HepG2 (cell line): ENCODE measurements around the gene MYO7B. TPM values are rescaled to one million over a fixed set of nuclear protein-coding genes. Genes with fewer than 3 reads are reported as not detected.

ENCODE experiments used
- ATAC-seq: fragments of 200-7000 bp; cut with Tn5 transposase; 3 replicates; pipeline ENCODE4 v1.9.1; 2020; ENCODE audit warnings: mild to moderate bottlenecking, moderate library complexity
- BruUV-seq: library from RNA; stranded (reverse); fragments of 400-500 nt; replicated peaks from 2 replicates; lab custom pipeline; 2021; lab: Mats Ljungman, UMichigan
- CTCF ChIA-PET: fragments of 300-600 bp; formaldehyde crosslinking; extraction: SDS; loops from one replicate; lab custom pipeline; 2021; ENCODE audit warnings: low total read pairs, inconsistent platforms, low intra/inter-chr PET ratio; lab: Yijun Ruan, JAX
- POLR2A ChIA-PET: fragments of 350-600 bp; sonication (Branson Sonifier 250); formaldehyde crosslinking; loops from one replicate; lab custom pipeline; 2020; ENCODE audit warnings: antibody characterized with exemption, inconsistent platforms; lab: Yijun Ruan, JAX
- DNase-seq: peaks from one replicate; pipeline ENCODE4 v3.0.0-alpha.2; 2015; ENCODE audit warnings: low spot score
- FAIRE-seq: peaks from 3 replicates; lab custom pipeline; 2011; peaks lifted over from hg19 to GRCh38; lab: Jason Lieb, UNC
- H2AFZ ChIP-seq: one replicate; pipeline ENCODE4 v1.6.1; 2011; ENCODE audit warnings: low read length, inconsistent platforms
- H3K27ac ChIP-seq: fragments of 300-600 bp; 3 replicates; pipeline ENCODE4 v1.8.0; 2011; ENCODE audit warnings: mixed run types, mild to moderate bottlenecking, mixed read lengths, low read length, inconsistent platforms; ENCODE audit not compliant: insufficient read depth; ENCODE audit errors: extremely low read length
- H3K27me3 ChIP-seq, 2 experiments: fragments of 200-600 bp in 1 of 2; 2 replicates in 1 of 2; 3 replicates in 1 of 2; pipeline versions ENCODE4 v1.6.0 to v1.8.0; 2011; ENCODE audit warnings: low read length in 2 of 2, mild to moderate bottlenecking in 2 of 2, moderate library complexity in 2 of 2, inconsistent platforms in 1 of 2; ENCODE audit not compliant: insufficient read depth in 2 of 2, control insufficient read depth in 1 of 2
- H3K36me3 ChIP-seq, 2 experiments: fragments of 200-600 bp in 1 of 2; replicated peaks in 1 of 2; 2 replicates in 1 of 2; 3 replicates in 1 of 2; pipeline versions ENCODE4 v1.5.1 to v1.8.0; 2011; ENCODE audit warnings: low read length in 2 of 2, inconsistent platforms in 1 of 2; ENCODE audit not compliant: insufficient read depth in 2 of 2, control insufficient read depth in 1 of 2
- H3K4me1 ChIP-seq: 2 replicates; pipeline ENCODE4 v1.5.1; 2012; ENCODE audit warnings: low read length, inconsistent platforms; ENCODE audit not compliant: insufficient read depth
- H3K4me2 ChIP-seq: 2 replicates; pipeline ENCODE4 v1.6.0; 2011; ENCODE audit warnings: low read depth, low read length, inconsistent platforms
- H3K4me3 ChIP-seq, 3 experiments: fragments of 200-600 bp in 1 of 3; sonication (generic), shearing (Covaris generic) in 1 of 3; replicated peaks in 1 of 3; 2 replicates each; pipeline ENCODE4 v1.5.1; 2011 to 2016; ENCODE audit warnings: low read length in 3 of 3, inconsistent platforms in 2 of 3, low read depth in 2 of 3, mild to moderate bottlenecking in 2 of 3, control low read depth in 1 of 3, mixed read lengths in 1 of 3; ENCODE audit not compliant: insufficient read depth in 1 of 3
- H3K79me2 ChIP-seq: one replicate; pipeline ENCODE4 v1.6.1; 2011; ENCODE audit warnings: low read length, inconsistent platforms; ENCODE audit not compliant: insufficient read depth
- H3K9ac ChIP-seq: 2 replicates; pipeline ENCODE4 v1.6.0; 2011; ENCODE audit warnings: mild to moderate bottlenecking, low read depth, low read length, inconsistent platforms; ENCODE audit not compliant: insufficient read depth
- H3K9me3 ChIP-seq: 2 replicates; pipeline ENCODE4 v1.5.1; 2012; ENCODE audit warnings: mild to moderate bottlenecking, low read length
- H4K20me1 ChIP-seq: 2 replicates; pipeline ENCODE4 v1.6.0; 2011; ENCODE audit warnings: inconsistent platforms, mild to moderate bottlenecking, low read length, moderate library complexity; ENCODE audit not compliant: insufficient read depth
- FOXP4 ChIP-seq: sonication (generic); formaldehyde crosslinking; IDR thresholded peaks from 2 replicates; pipeline ENCODE4 v1.4.0; 2020; ENCODE audit warnings: missing genetic modification reagents
- HNF4A ChIP-seq: sonication (generic); formaldehyde crosslinking; IDR thresholded peaks from 2 replicates; pipeline ENCODE4 v1.4.0; 2020; ENCODE audit warnings: missing genetic modification reagents
- IKZF4 ChIP-seq: sonication (generic); formaldehyde crosslinking; IDR thresholded peaks from 2 replicates; pipeline ENCODE4 v1.5.1; 2020; ENCODE audit warnings: borderline replicate concordance, mild to moderate bottlenecking, low read depth, missing genetic modification reagents; ENCODE audit errors: not compliant biosample characterization
- RAD51 ChIP-seq: fragments of 450-650 bp; IDR thresholded peaks from 2 replicates; pipeline ENCODE4 v1.6.1; 2016; ENCODE audit warnings: borderline replicate concordance
- RBM22 ChIP-seq: fragments of 200-400 bp; formaldehyde crosslinking; optimal IDR thresholded peaks from 2 replicates; pipeline ENCODE3; 2017; ENCODE audit warnings: mild to moderate bottlenecking, low read length, moderate library complexity
- WGBS: methylation state at CpG from one replicate; pipeline ENCODE4 v1.1.6; 2017; ENCODE audit warnings: low lambda C conversion rate; 5-methylcytosine and 5-hydroxymethylcytosine counted together
- in situ Hi-C: cut with HindIII; loops from 2 replicates; pipeline ENCODE4 v1.10.0; 2017; ENCODE audit warnings: low pct_unique_long_range_greater_than_20kb; ENCODE audit not compliant: extremely low pct_ligation_motif_present
- intact Hi-C: fragments of 100-400 bp; cut with micrococcal nuclease; formaldehyde crosslinking; loops from one replicate; pipeline ENCODE4 v1.10.0; 2022; ENCODE audit not compliant: unreplicated experiment
- polyA plus RNA-seq, 8 experiments: library from polyadenylated mRNA; depleted of rRNA in 3 of 8; stranded (reverse) in 7 of 8; unstranded in 1 of 8; fragments of >200 nt; fragmentation: Illumina TruSeq in 4 of 8; extraction: Trizol in 4 of 8; gene quantifications; 2 replicates each; pipeline versions ENCODE4 v1.2.1 to v1.2.3, GENCODE V29; 2011 to 2016; ENCODE audit warnings: low read depth in 4 of 8, missing spikeins in 1 of 8, mixed read lengths in 1 of 8; ENCODE audit not compliant: insufficient read depth in 1 of 8
- total RNA-seq, 5 experiments: library from RNA; depleted of rRNA; stranded (reverse); fragments of >200 nt; fragmentation: Illumina TruSeq; extraction: Trizol; gene quantifications; 2 replicates each; pipeline ENCODE4 v1.2.3, GENCODE V29; 2016; ENCODE audit warnings: low read depth in 1 of 5
- TF ChIP-seq, protein P1 (sequence below): sonication (generic); formaldehyde crosslinking; IDR thresholded peaks from 2 replicates; pipeline ENCODE4 v1.4.0; 2020; ENCODE audit warnings: missing genetic modification reagents, borderline replicate concordance
- TF ChIP-seq, protein P2 (sequence below), 2 experiments: fragments of 450-650 bp in 1 of 2; sonication (generic) in 1 of 2; formaldehyde crosslinking; IDR thresholded peaks; 2 replicates each; pipeline versions ENCODE4 v1.5.0 to v1.8.0; 2020 to 2022; ENCODE audit warnings: mild to moderate bottlenecking in 1 of 2, missing genetic modification reagents in 1 of 2
- TF ChIP-seq, protein P3 (sequence below): sonication (generic); formaldehyde crosslinking; IDR thresholded peaks from 2 replicates; pipeline ENCODE4 v1.5.1; 2020; ENCODE audit warnings: mild to moderate bottlenecking, moderate library complexity, missing genetic modification reagents
- TF ChIP-seq, protein P4 (sequence below): sonication (generic); IDR thresholded peaks from 2 replicates; pipeline ENCODE4 v1.6.1; 2016; ENCODE audit warnings: low read depth, borderline replicate concordance

Gene MYO7B
- total and polyA plus RNA-seq, 2 of the 13 experiments (the other 11 are each of a cell fraction or from before 2014, with no cell fraction given): not detected

DNA sequence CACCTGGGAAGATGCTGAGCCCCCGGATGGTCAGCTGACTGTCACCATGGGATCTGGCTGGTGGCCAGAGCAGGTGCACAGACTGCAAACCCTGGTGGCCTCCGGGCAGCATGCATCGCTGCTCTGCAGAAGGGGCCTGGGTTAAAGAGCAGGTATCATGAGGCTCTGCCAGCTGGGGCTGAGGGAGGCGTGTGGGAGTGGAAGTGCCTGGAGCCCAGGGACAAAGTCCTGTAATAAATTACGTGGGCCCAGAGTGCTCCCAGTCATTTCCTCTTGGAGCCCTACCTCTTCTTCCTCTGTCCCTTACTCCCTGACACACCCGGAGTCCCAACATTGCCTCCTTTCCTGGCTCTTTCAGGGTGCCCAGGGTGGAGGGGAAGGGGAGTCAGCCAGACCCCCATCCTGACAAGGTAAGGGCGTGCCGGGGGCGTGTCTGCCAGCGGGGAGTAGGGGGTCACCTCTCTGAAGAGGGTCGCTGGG lies at the start of gene MYO7B (continued):
- TF ChIP-seq, protein P1, sequence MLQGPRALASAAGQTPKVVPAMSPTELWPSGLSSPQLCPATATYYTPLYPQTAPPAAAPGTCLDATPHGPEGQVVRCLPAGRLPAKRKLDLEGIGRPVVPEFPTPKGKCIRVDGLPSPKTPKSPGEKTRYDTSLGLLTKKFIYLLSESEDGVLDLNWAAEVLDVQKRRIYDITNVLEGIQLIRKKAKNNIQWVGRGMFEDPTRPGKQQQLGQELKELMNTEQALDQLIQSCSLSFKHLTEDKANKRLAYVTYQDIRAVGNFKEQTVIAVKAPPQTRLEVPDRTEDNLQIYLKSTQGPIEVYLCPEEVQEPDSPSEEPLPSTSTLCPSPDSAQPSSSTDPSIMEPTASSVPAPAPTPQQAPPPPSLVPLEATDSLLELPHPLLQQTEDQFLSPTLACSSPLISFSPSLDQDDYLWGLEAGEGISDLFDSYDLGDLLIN: no peak
- TF ChIP-seq, protein P2, sequence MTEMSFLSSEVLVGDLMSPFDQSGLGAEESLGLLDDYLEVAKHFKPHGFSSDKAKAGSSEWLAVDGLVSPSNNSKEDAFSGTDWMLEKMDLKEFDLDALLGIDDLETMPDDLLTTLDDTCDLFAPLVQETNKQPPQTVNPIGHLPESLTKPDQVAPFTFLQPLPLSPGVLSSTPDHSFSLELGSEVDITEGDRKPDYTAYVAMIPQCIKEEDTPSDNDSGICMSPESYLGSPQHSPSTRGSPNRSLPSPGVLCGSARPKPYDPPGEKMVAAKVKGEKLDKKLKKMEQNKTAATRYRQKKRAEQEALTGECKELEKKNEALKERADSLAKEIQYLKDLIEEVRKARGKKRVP (CRISPR knock-in tag; IDR thresholded peaks at IDR 0.05): no peak
- TF ChIP-seq HNF4A (peak; percentile 24; the same call in 1 of the 2 replicates), RAD51 (no peak), IKZF4 (no peak)
- TF ChIP-seq, protein P3, sequence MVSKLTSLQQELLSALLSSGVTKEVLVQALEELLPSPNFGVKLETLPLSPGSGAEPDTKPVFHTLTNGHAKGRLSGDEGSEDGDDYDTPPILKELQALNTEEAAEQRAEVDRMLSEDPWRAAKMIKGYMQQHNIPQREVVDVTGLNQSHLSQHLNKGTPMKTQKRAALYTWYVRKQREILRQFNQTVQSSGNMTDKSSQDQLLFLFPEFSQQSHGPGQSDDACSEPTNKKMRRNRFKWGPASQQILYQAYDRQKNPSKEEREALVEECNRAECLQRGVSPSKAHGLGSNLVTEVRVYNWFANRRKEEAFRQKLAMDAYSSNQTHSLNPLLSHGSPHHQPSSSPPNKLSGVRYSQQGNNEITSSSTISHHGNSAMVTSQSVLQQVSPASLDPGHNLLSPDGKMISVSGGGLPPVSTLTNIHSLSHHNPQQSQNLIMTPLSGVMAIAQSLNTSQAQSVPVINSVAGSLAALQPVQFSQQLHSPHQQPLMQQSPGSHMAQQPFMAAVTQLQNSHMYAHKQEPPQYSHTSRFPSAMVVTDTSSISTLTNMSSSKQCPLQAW (CRISPR knock-in tag): no peak
- TF ChIP-seq, protein P4, sequence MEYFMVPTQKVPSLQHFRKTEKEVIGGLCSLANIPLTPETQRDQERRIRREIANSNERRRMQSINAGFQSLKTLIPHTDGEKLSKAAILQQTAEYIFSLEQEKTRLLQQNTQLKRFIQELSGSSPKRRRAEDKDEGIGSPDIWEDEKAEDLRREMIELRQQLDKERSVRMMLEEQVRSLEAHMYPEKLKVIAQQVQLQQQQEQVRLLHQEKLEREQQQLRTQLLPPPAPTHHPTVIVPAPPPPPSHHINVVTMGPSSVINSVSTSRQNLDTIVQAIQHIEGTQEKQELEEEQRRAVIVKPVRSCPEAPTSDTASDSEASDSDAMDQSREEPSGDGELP: peak; percentile 33; the same call in 1 of the 2 replicates
- TF ChIP-seq, all 625 proteins: peak for 8

- TSS peak; percentile 15 for BruUV-seq
- DNase-seq (no peak), ATAC-seq (peak; percentile 40; the same call in 2 of the 3 replicates), FAIRE-seq (no peak)
- CTCF ChIA-PET: no interaction called here
- H4K20me1 ChIP-seq: no peaks in the 10 kb centered on the region
- in situ Hi-C loops (no loop called here), intact Hi-C loops (no loop called here)
- H3K27me3 ChIP-seq: no peaks in the 10 kb centered on the region
- H2AFZ ChIP-seq: no peak overlapping the region
- H3K79me2 ChIP-seq: no peaks in the 10 kb centered on the region
- H3K4me3 ChIP-seq: no peak overlapping the region
- H3K27ac ChIP-seq: no peak overlapping the region
- POLR2A ChIA-PET: no interaction called here
- no peak for TF ChIP-seq FOXP4 (CRISPR knock-in tag)
- peak; percentile 39 for TF ChIP-seq RBM22
- H3K9ac ChIP-seq: no peak overlapping the region
- 96% methylated on average over 5 of the region's 5 CpGs for WGBS
- H3K4me2 ChIP-seq: no peak overlapping the region
- no peaks in the 10 kb centered on the region for H3K9me3 ChIP-seq
- no peaks in the 10 kb centered on the region for H3K4me1 ChIP-seq
- H3K36me3 ChIP-seq: peaks cover 27 to 92% of the 10 kb centered on the region in 2 experiments
These were observed 49.8 kb upstream of the MYO7B start for GRCh38 chr2:127485694-127486071.
